Activated CD4-positive, alpha-beta T cell treated with anti-CD3 and anti-CD28 coated beads for 48 hours (primary cell): ENCODE results near the gene SPATA31D4.
"Not testable (repeated sequence)": the region's sequence is repeated elsewhere in the genome, so short reads cannot be mapped to it uniquely, and the experiment has no call there.

Experiments used
- DNase-seq: peaks from one replicate; pipeline ENCODE4 v3.0.0-alpha.2; 2020

SPATA31D4 gene

GRCh38 chr9:81928305-81928704 lies at the start of gene SPATA31D4:
SPATA31D4 (plus strand) TSS chr9:81928428; CDS start chr9:81928514, 86 bp downstream.
- not testable (repeated sequence) for DNase-seq

GRCh38 chr9:81878530-81878929 lies 49.7 kb upstream of the SPATA31D4 start:
- no peak for DNase-seq

GRCh38 chr9:81879501-81879916 lies 48.7 kb upstream of the SPATA31D4 start:
- DNase-seq: no peak

GRCh38 chr9:81885602-81886001 lies 42.6 kb upstream of the SPATA31D4 start:
- DNase-seq: no peak

GRCh38 chr9:81886665-81887064 lies 41.6 kb upstream of the SPATA31D4 start:
- no peak for DNase-seq

- DNase-seq: no peak
Measured at GRCh38 chr9:81890104-81890503, 38.1 kb upstream of the SPATA31D4 start.

- DNase-seq: no peak
Measured at GRCh38 chr9:81892440-81892839, 35.8 kb upstream of the SPATA31D4 start.

- no peak for DNase-seq
Measured at GRCh38 chr9:81893929-81894328, 34.3 kb upstream of the SPATA31D4 start.

- no peak for DNase-seq
Measured at GRCh38 chr9:81894891-81895290, 33.3 kb upstream of the SPATA31D4 start.

- DNase-seq: no peak
Measured at GRCh38 chr9:81896070-81896469, 32.2 kb upstream of the SPATA31D4 start.

GRCh38 chr9:81898851-81899250 lies 29.4 kb upstream of the SPATA31D4 start:
- DNase-seq: no peak

GRCh38 chr9:81902196-81902595 lies 26.0 kb upstream of the SPATA31D4 start:
- no peak for DNase-seq

GRCh38 chr9:81902626-81903025 lies 25.6 kb upstream of the SPATA31D4 start:
- no peak for DNase-seq

GRCh38 chr9:81906671-81907070 lies 21.6 kb upstream of the SPATA31D4 start:
- no peak for DNase-seq

- no peak for DNase-seq
Measured at GRCh38 chr9:81912135-81912534, 16.1 kb upstream of the SPATA31D4 start.

- DNase-seq: no peak
Measured at GRCh38 chr9:81915801-81916505, 12.3 kb upstream of the SPATA31D4 start.

- not testable (repeated sequence) for DNase-seq
Measured at GRCh38 chr9:81918507-81918906, 9.7 kb upstream of the SPATA31D4 start.

GRCh38 chr9:81930147-81930546 lies 1.9 kb downstream of the SPATA31D4 start:
- not testable (repeated sequence) for DNase-seq

GRCh38 chr9:81933547-81933946 lies 5.3 kb downstream of the SPATA31D4 start:
- DNase-seq: not testable (repeated sequence)

- not testable (repeated sequence) for DNase-seq
Measured at GRCh38 chr9:81943393-81943792, 15.2 kb downstream of the SPATA31D4 start, which contains the start of gene SPATA31D3. SPATA31D3 (plus strand) TSS chr9:81943500; CDS start chr9:81943586, 86 bp downstream.

- DNase-seq: not testable (repeated sequence)
Measured at GRCh38 chr9:81948650-81949049, 20.4 kb downstream of the SPATA31D4 start.

- DNase-seq: no peak
Measured at GRCh38 chr9:81953096-81953495, 24.9 kb downstream of the SPATA31D4 start.

- no peak for DNase-seq
Measured at GRCh38 chr9:81955625-81956024, 27.4 kb downstream of the SPATA31D4 start.

- DNase-seq: no peak
Measured at GRCh38 chr9:81964218-81965171, 36.3 kb downstream of the SPATA31D4 start.
